B cell (primary cell): ENCODE measurements around the gene GRIK2.

Source experiments
- EZH2 ChIP-seq: IDR thresholded peaks from 2 replicates; pipeline ENCODE4 v1.6.1; 2012; ENCODE audit warnings: borderline replicate concordance, low read depth, mild to moderate bottlenecking, moderate library complexity, low read length; ENCODE audit not compliant: insufficient read depth, poor library complexity, severe bottlenecking
- TF ChIP-seq, protein P1 (sequence below): fragments of 200-600 bp; IDR thresholded peaks from one replicate; pipeline ENCODE4 v1.8.0; 2022; ENCODE audit warnings: antibody characterized with exemption, mild to moderate bottlenecking

DNA sequence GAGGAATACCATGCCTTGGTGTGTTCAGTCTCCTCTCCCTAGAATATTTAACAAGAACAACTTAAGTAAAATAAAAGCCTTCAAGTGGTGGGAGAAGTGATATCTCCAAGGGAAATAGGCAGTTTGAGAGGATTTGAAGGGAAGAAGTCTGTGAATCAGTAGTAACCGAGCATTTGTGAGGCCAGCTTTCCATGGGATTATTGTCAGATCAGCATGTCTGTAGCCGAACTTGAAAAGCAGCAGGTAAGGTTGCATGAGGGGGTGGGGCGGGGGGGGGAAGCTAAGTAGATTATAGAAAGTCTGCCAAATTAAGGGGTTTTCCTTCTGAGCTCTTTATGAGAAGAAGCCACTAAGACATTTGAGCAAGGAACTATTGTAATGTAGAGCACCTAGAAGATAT is 92.6 kb downstream of the GRIK2 start:
- TF ChIP-seq, protein P1, sequence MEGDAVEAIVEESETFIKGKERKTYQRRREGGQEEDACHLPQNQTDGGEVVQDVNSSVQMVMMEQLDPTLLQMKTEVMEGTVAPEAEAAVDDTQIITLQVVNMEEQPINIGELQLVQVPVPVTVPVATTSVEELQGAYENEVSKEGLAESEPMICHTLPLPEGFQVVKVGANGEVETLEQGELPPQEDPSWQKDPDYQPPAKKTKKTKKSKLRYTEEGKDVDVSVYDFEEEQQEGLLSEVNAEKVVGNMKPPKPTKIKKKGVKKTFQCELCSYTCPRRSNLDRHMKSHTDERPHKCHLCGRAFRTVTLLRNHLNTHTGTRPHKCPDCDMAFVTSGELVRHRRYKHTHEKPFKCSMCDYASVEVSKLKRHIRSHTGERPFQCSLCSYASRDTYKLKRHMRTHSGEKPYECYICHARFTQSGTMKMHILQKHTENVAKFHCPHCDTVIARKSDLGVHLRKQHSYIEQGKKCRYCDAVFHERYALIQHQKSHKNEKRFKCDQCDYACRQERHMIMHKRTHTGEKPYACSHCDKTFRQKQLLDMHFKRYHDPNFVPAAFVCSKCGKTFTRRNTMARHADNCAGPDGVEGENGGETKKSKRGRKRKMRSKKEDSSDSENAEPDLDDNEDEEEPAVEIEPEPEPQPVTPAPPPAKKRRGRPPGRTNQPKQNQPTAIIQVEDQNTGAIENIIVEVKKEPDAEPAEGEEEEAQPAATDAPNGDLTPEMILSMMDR, result no peak
- TF ChIP-seq EZH2, result no peak
